HUES48 (cell line): ENCODE data around the gene FOXJ1.

Experiments
- H3K27ac ChIP-seq: one replicate; pipeline ENCODE4 v1.7.0; 2013; ENCODE audit warnings: low read depth, low read length, inconsistent platforms
- H3K27me3 ChIP-seq: 2 replicates; pipeline ENCODE4 v1.6.1; 2013; ENCODE audit warnings: mild to moderate bottlenecking, low read length; ENCODE audit not compliant: control insufficient read depth, insufficient read depth
- H3K36me3 ChIP-seq: 2 replicates; pipeline ENCODE4 v1.6.1; 2013; ENCODE audit warnings: low read length; ENCODE audit not compliant: control insufficient read depth, insufficient read depth
- H3K4me1 ChIP-seq: 2 replicates; pipeline ENCODE4 v1.6.1; 2013; ENCODE audit warnings: mild to moderate bottlenecking, low read length; ENCODE audit not compliant: control insufficient read depth, insufficient read depth
- H3K4me3 ChIP-seq: 2 replicates; pipeline ENCODE4 v1.5.1; 2013; ENCODE audit warnings: mild to moderate bottlenecking, low read depth, low read length
- H3K9ac ChIP-seq: 2 replicates; pipeline ENCODE4 v1.6.1; 2013; ENCODE audit warnings: mild to moderate bottlenecking, low read depth, low read length, moderate library complexity
- H3K9me3 ChIP-seq: 2 replicates; pipeline ENCODE4 v1.6.1; 2013; ENCODE audit warnings: low read length; ENCODE audit not compliant: control insufficient read depth, insufficient read depth

The FOXJ1 gene

DNA sequence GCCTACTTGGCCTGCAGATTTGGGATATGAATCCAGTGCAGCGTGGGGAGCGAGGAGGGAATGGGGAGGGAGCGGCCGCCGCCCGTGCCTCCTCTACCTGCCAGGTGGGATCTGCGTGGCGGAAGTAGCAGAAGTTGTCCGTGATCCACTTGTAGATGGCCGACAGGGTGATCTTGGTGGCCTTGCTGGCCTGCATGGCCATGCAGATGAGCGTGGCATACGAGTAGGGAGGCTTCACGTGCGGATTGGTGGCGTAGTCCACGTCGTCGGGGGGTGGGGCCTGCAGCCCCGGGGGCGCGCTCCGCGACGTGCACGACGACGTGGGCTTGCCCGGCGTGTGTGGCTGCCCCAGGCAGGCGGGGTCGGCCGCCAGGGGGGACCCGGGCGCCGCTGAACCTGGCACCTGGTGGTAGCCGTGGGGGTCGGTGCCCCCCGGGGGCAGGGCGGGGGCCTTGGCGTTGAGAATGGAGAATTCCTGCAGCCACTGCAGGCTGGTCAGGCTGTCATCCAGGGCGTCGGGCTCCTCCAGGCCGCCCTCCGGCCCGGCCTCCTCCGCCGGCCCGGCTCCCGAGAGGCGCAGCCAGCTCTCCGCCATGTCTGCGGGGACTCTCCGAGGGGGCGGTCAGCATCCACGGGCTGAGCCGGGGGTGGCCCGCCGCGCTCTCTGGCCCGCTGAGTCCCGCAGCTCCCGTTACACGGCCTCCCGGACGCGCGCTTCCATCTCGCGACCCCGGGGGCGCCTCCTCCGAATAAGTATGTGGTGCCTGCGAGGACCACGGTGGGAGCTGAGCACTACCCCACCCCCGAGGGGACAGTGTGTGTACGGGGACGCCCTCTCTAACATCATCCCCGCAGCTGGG lies 1.0 kb downstream of the FOXJ1 start:
- peak overlapping the region; percentile 70 for H3K4me3 ChIP-seq
- no peaks in the 10 kb centered on the region for H3K9me3 ChIP-seq
- peaks cover 92% of the 10 kb centered on the region for H3K27me3 ChIP-seq
- H3K9ac ChIP-seq, result no peak overlapping the region
- peaks cover 71% of the 10 kb centered on the region for H3K4me1 ChIP-seq
- H3K36me3 ChIP-seq, result no peaks in the 10 kb centered on the region
- H3K27ac ChIP-seq, result no peak overlapping the region

DNA sequence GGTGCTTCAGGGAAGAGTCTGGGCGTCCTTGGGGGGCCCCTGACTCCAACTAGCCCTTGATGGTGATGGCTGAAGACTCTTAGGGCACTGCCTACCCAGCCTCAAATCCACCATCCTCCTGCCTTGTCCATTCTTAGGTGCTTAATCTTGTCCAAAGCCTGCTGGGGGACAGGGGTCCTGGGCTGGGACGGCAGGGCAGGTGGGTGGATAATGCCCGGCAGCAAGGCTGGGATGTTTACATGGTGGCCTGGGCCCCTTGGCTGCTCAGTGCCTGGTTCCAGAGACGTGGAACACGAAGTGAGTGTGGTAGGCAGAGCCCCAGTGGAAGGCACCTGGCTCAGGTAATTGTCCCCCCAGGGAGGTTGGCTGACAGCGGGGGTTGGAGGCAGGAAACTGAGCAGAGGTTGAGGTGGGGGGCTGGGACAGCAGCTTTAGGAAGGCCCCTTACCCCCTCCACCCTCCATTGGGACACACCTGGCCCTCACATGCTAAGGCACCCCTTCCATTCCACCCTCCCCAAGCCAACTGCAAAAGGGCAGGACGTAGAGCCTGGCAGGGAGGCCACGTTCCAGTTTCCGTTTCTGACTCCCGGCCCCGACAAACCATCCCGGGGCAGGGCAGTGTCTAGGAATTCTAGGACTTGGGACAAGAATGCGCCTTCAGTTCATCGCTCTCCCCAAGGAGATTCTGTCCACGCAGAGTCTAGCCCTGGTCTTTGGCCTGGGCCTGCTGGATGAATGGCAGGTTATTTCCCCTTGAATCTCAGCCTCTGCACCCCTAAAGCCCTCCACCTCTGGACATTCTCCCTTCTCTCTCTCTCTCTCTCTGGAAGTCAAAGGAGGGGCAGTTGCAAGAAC lies 1.9 kb downstream of the FOXJ1 start:
- Histone ChIP-seq H3K27me3 (peaks cover 91% of the 10 kb centered on the region), H3K4me3 (peak overlapping the region; percentile 70), H3K9ac (no peak overlapping the region), H3K9me3 (no peaks in the 10 kb centered on the region), H3K36me3 (no peaks in the 10 kb centered on the region), H3K4me1 (peaks cover 67% of the 10 kb centered on the region), H3K27ac (no peak overlapping the region)

DNA sequence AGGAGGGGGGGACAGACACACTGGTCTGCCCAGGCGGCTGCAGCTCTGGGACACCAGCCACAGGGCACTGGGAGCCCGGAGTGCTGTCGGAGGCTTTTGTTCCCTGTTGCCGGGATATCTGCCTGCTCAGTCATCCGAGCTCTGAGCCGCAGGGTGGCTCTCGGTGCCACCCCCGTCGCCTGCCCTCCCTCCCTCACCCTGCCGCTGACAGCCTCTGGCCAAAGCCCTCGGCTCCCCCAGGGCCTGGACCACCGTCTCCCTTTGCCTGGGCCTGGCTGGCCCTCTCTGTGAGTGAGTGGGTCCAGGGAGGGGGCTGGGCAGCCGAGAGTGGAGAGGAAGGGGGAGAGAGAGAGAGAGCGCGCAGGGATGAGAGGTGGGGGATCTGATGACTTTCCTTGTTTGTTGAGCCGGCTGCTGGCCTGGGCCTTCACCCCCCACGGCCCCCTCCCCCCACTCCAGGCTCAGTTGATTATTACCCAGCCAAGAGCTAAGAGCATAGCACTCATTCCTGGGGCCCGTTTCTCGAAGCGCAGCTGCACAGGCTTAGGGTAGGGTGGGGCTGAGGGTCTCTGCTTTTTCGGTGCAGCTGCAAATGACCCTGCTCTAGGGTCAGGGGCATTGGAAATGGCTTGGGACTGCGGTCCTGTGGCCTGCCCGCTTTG lies 2.7 kb downstream of the FOXJ1 start:
- no peak overlapping the region for H3K27ac ChIP-seq
- no peaks in the 10 kb centered on the region for H3K36me3 ChIP-seq
- H3K27me3 ChIP-seq, result peaks cover 88% of the 10 kb centered on the region
- peak overlapping the region; percentile 70 for H3K4me3 ChIP-seq
- H3K4me1 ChIP-seq, result peaks cover 71% of the 10 kb centered on the region
- no peak overlapping the region for H3K9ac ChIP-seq
- H3K9me3 ChIP-seq, result no peaks in the 10 kb centered on the region

DNA sequence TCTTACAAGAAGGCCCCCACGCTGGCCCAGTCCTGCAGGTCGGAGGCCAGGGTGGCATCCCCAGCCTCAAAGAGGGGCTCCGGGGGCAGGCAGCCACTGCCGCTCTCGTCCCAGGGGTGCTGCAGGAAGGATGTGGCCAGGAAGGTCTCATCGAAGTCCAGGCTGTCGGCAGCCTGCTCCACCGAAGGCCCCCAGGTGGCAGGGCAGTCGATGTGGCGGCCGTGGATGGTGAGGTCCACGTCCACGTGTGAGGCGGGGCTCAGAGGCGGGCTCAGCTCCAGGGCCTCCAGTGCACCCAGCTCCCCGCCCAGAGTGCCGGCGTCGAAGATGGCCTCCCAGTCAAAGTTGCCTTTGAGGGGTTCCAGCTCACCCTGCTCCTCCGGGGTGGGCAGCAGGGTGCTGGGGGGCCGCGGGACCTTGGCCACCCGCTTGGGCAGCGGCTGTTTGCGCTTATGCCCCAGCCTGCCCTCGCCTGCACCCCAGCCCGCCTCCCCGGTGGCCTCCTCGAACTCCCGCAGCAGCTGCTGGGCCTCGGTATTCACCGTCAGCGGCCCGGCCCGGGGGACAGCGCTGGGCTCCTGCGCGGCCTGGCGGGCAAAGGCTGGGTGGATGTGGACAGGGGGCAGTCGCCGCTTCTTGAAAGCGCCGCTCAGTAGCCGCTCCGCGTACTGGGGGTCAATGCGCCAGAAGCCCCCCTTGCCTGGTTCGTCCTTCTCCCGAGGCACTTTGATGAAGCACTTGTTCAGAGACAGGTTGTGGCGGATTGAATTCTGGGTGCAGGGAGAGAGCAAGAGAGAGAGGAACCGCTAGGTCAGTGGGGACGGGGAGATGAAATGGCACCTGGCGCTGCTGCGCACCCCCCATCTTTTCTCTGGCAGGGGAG lies 3.5 kb downstream of the FOXJ1 start:
- Histone ChIP-seq H3K27ac (no peak overlapping the region), H3K9me3 (no peaks in the 10 kb centered on the region), H3K27me3 (peaks cover 81% of the 10 kb centered on the region), H3K36me3 (no peaks in the 10 kb centered on the region), H3K9ac (no peak overlapping the region), H3K4me3 (peak overlapping the region; percentile 70), H3K4me1 (peaks cover 70% of the 10 kb centered on the region)

DNA sequence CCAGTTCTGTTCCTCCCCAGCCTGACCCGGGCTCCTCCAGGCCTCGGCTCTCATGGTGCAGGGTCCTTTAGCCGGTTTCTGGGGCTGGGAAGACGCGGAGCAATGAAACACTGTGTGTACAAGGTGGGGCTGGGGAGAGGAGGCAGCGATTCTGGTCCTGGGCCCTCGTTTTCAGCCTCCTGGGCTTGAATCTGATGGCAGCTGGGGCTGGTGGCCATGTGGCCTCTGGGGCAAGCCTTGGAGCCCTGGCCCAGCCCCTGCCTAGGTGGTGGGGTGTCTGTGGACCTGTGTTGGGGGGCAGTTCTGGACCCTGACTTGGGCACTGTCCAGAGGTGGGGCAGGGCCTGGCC lies 4.1 kb downstream of the FOXJ1 start:
- H3K9ac ChIP-seq, result no peak overlapping the region
- H3K9me3 ChIP-seq, result no peaks in the 10 kb centered on the region
- H3K4me1 ChIP-seq, result peaks cover 67% of the 10 kb centered on the region
- H3K27me3 ChIP-seq, result peaks cover 78% of the 10 kb centered on the region
- H3K4me3 ChIP-seq, result no peak overlapping the region
- H3K27ac ChIP-seq, result no peak overlapping the region
- H3K36me3 ChIP-seq, result no peaks in the 10 kb centered on the region

DNA sequence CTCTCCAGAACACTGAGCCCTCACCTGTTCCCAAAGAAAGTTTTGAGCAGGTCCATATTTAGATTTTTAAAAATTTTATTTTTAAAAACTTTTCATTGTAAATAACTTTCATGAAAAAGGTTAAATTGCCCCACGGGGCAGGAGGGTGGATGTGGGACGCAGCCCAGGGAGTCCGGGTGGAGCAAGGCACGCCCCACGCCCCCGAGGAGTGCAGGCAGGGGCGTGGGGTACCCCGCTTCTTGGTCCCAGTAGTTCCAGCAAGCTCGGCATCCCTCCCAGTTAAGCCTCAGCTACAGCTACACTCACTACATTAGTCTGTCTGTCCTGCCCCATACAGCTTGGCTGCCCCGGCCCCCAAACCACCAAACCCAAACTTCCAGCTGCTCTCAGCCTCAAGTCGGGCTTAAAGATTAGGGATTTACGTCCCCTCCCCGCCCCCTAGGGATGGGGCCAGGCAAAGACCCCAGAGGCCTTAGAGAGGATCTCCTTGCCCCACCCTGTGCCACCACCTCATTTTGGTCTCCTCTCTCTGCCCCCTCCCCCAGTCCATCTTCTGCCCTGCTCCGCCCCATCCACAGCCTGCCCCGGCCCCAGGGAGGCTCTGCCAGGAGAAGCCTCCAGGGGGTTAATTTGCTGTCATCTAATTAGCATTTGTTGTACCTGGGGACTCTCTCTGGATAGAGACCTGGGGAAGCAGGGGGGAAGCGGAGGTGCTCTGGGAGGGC lies 4.6 kb downstream of the FOXJ1 start:
- Histone ChIP-seq H3K27me3 (peaks cover 78% of the 10 kb centered on the region), H3K4me1 (peaks cover 67% of the 10 kb centered on the region), H3K27ac (no peak overlapping the region)

DNA sequence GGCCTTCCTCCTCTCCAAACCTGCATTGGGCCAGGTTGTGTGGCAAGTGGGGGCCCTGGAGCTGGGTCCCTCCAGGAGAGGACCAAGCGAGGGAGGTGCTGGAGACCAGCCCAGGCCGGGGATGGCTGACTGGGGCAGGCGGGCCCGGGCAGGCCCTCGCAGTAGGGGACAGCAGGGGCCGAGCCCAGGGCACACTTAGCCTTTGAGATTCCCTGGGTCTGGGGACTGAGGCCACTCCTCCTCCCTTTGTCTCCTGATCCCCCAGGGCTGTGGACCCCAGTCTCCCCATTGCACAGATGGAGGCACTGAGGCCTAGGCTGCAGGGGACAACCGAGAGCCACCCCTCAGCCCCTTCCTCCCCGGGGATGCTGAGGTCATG lies 5.2 kb downstream of the FOXJ1 start:
- H3K4me3 ChIP-seq, result peak overlapping the region; percentile 51
- H3K4me1 ChIP-seq, result peaks cover 73% of the 10 kb centered on the region
- no peaks in the 10 kb centered on the region for H3K9me3 ChIP-seq
- H3K9ac ChIP-seq, result no peak overlapping the region
- H3K27me3 ChIP-seq, result peaks cover 80% of the 10 kb centered on the region
- H3K36me3 ChIP-seq, result no peaks in the 10 kb centered on the region
- peak overlapping the region; percentile 42 for H3K27ac ChIP-seq

More for the DNA sequence above, 4.6 kb downstream of the FOXJ1 start:
- H3K9ac ChIP-seq, result no peak overlapping the region
- H3K9me3 ChIP-seq, result no peaks in the 10 kb centered on the region
- no peak overlapping the region for H3K4me3 ChIP-seq
- no peaks in the 10 kb centered on the region for H3K36me3 ChIP-seq

DNA sequence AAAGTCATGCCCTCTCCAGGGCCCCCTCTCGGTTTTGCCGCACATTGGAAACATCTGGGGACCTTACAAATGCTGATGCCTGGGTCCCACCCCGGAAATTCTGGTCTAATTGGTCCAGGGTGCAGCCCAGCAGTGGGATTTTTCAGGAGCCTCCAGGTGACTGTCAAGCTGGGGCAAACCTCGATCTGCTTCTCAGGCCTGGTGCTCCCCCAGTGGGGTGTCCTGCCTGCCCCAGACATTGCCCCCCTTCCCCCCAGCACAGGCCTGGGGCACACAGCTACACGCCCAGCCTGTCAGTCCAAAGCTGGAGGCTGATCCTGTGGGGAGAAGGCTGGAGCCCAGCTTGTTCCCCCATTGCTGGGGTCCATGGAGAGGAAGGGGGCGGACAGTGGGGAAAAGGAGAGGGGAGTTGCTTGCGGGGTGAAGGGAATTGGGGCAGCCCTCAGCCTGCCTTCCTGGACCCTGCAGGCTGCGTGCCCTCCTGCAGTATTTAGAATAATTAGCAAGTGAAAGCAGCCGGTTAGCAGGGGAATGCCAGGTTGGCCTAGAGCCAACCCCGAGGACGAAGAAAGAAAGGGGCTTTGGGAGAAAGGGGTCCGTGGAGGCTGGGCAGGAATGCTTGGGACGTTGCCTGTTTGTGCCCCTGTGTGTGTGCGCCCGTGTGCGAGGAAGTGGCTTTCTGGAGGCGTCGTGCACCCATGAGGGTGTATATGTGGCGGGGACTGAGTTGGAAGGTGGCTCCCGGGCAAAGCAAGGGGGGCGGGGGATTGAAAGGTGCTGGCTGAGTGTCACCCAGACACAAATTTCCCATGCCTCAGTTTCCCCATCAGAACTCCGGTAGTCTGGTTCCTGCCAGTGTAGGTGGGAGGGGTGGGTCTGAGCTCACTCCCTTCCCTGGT lies 5.9 kb downstream of the FOXJ1 start:
- Histone ChIP-seq H3K4me3 (peak overlapping the region; percentile 51), H3K4me1 (peaks cover 79% of the 10 kb centered on the region), H3K9me3 (no peaks in the 10 kb centered on the region), H3K27ac (peak overlapping the region; percentile 42), H3K36me3 (no peaks in the 10 kb centered on the region), H3K9ac (peak overlapping the region; percentile 44; the same call in 1 of the 2 replicates), H3K27me3 (peaks cover 80% of the 10 kb centered on the region)

DNA sequence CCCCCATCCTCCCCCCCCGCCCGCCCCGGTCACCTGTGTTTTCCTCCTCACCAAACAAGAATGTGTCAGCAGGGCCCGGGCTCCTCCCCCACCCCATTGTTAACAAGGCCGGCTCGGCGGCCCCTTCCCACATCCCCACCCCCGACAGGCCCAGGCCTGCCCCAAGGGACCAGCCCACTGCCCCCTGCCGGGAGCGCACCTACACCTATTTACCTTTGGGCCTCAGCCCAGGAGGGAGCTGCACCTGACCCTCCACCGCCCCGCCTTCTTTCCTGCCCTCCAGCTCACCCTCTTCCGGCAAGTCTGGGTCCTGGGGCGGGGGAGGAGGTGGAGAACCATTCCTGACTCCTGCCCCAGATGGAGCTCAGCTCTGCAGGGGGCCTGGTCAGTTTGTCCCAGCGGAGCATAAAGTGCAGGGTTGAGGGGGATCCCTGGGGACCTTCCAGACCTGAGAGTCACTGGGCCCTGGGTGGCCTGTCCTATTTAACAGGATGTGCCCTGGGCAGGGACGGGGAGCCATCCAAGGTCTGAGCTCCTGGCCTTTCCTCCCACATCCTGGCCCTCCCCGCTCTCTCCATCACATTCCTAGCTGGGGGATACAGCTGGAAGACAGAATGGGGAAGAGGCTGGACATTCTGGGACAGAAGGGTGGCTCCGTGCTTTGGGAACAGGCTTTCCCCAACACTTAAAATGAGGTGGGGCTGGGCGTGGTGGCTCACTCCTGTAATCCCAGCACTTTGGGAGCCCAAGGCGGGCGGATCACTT lies 8.3 kb downstream of the FOXJ1 start:
- Histone ChIP-seq H3K9ac (no peak overlapping the region), H3K27ac (peak overlapping the region; percentile 81), H3K4me1 (peaks cover 61% of the 10 kb centered on the region), H3K4me3 (peak overlapping the region; percentile 43), H3K36me3 (no peaks in the 10 kb centered on the region), H3K27me3 (peaks cover 59% of the 10 kb centered on the region), H3K9me3 (no peaks in the 10 kb centered on the region)
